RKO (cell line): Measurements from ENCODE around the gene DNAJB6.

Experiments
- DNase-seq: peaks from one replicate; pipeline ENCODE4 v3.0.0-alpha.2; 2016; ENCODE audit warnings: low spot score

DNAJB6 gene

GRCh38 chr7:157396316-157397035 is 59.7 kb downstream of the DNAJB6 start:
- no peak for DNase-seq

GRCh38 chr7:157397036-157397720 is 60.4 kb downstream of the DNAJB6 start:
- no peak for DNase-seq

GRCh38 chr7:157397731-157398691 is 61.2 kb downstream of the DNAJB6 start:
- peak; percentile 45 for DNase-seq

GRCh38 chr7:157399086-157399687 is 62.4 kb downstream of the DNAJB6 start:
- DNase-seq, result no peak

- no peak for DNase-seq
Observed at GRCh38 chr7:157400171-157400860, 63.5 kb downstream of the DNAJB6 start.

- DNase-seq, result no peak
Observed at GRCh38 chr7:157401567-157402387, 65.0 kb downstream of the DNAJB6 start.

- DNase-seq, result no peak
Observed at GRCh38 chr7:157402388-157402703, 65.5 kb downstream of the DNAJB6 start.

- DNase-seq, result no peak
Observed at GRCh38 chr7:157402911-157403534, 66.2 kb downstream of the DNAJB6 start.

GRCh38 chr7:157403646-157404401 is 67.0 kb downstream of the DNAJB6 start:
- no peak for DNase-seq

GRCh38 chr7:157404845-157405481 is 68.2 kb downstream of the DNAJB6 start:
- DNase-seq, result peak; percentile 81

GRCh38 chr7:157405501-157405900 is 68.7 kb downstream of the DNAJB6 start:
- no peak for DNase-seq

GRCh38 chr7:157405914-157406810 is 69.4 kb downstream of the DNAJB6 start:
- DNase-seq, result no peak

GRCh38 chr7:157406971-157407370 is 70.2 kb downstream of the DNAJB6 start:
- DNase-seq, result no peak

GRCh38 chr7:157407512-157408257 is 70.9 kb downstream of the DNAJB6 start:
- DNase-seq, result no peak

- no peak for DNase-seq
Observed at GRCh38 chr7:157408258-157409101, 71.7 kb downstream of the DNAJB6 start.

GRCh38 chr7:157409149-157409752 is 72.4 kb downstream of the DNAJB6 start:
- DNase-seq, result no peak
